Body of pancreas (tissue), 4 donors: ENCODE data around the gene PRKAB1. TPM values are rescaled to one million over a fixed set of nuclear protein-coding genes. Genes with fewer than 3 reads are reported as not detected.

Source experiments
- ATAC-seq: fragments of 150-250 bp; one replicate; pipeline ENCODE4 v1.9.1; 2016
- DNase-seq, 4 donors: peaks; one replicate each; pipeline ENCODE4 v3.0.0-alpha.2; 2019
- H3K27ac ChIP-seq, 4 donors: fragments of 200-600 bp; sonication (generic); 1 replicate in 3 of 4; 2 replicates in 1 of 4; pipeline versions ENCODE4 v1.5.1 to v1.6.1; 2016 to 2019; ENCODE audit warnings: mild to moderate bottlenecking in 1 of 4, mixed read lengths in 1 of 4, moderate library complexity in 1 of 4
- H3K27me3 ChIP-seq, 2 donors: fragments of 200-600 bp; sonication (generic); one replicate each; pipeline ENCODE4 v1.6.0; 2016; ENCODE audit warnings: mild to moderate bottlenecking in 1 of 2
- H3K36me3 ChIP-seq, 2 donors: fragments of 200-600 bp; sonication (generic); replicated peaks in 1 of 2; 2 replicates each; pipeline ENCODE4 v1.5.1; 2016; ENCODE audit warnings: low read depth in 2 of 2; ENCODE audit not compliant: insufficient read depth in 1 of 2
- H3K4me1 ChIP-seq: fragments of 200-600 bp; sonication (generic); one replicate; pipeline ENCODE4 v1.6.0; 2016
- H3K4me3 ChIP-seq, 2 donors: fragments of 200-600 bp; sonication (generic); 1 replicate in 1 of 2; 2 replicates in 1 of 2; pipeline ENCODE4 v1.5.1; 2016 to 2019
- H3K9me3 ChIP-seq, 3 donors: fragments of 200-600 bp; sonication (generic); 1 replicate in 2 of 3; 2 replicates in 1 of 3; pipeline ENCODE4 v1.5.1; 2016
- POLR2A ChIP-seq, 3 donors: fragments of 450-650 bp; IDR thresholded peaks; one replicate each; pipeline ENCODE4 v1.6.1; 2016; ENCODE audit warnings: antibody characterized with exemption in 3 of 3, mild to moderate bottlenecking in 2 of 3
- WGBS, 2 donors: methylation state at CpG; one replicate each; pipeline ENCODE4 v1.1.5; 2017; 5-methylcytosine and 5-hydroxymethylcytosine counted together
- intact Hi-C: fragments of 100-400 bp; cut with DNase I; formaldehyde crosslinking; loops from one replicate; pipeline ENCODE4 v1.15.1; 2023
- total RNA-seq, 2 donors: library from RNA; depleted of rRNA; stranded (reverse); fragments of >200 nt; gene quantifications; one replicate each; pipeline ENCODE4 v1.1.0, GENCODE V29; 2016
- TF ChIP-seq, protein P1 (sequence below), 7 experiments: fragments of 450-650 bp in 4 of 7; fragments of 200-600 bp in 3 of 7; sonication (generic) in 3 of 7; IDR thresholded peaks; one replicate each; pipeline ENCODE4 v1.5.1; 2016 to 2019; ENCODE audit warnings: antibody characterized with exemption in 7 of 7

Gene PRKAB1
- total RNA-seq, 2 donors from 2014 or later = 13.5 to 20.5 TPM

DNA sequence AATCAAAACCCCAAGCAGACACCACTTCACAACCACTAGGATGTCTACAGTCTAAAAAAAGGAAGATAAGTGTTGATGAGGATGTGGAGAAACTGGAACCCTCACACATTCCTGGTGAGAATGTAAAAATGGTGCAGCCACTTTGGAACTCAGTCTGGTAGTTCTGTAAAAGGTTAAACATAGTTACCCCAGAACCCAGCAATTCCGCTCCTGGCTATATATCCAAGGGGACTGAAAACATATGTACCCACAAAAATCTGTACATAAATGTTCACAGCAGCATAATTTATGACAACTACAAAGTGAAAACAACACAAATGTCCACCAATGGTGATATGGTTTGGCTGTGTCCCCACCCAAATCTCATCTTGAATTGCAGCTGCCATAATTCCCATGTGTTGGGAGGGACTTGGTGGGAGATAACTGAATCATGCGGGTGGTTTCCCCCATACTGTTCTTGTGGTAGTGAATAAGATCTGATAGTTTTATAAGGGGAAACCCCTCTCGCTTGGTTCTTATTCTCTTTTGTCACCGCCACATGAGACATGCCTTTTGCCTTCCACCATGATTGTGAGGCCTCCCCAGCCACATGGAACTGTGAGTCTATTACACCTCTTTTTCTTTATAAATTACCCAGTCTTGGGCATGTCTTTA is 46.8 kb downstream of the PRKAB1 start:
- 91 to 95% methylated on average over 4 of the region's 4 CpGs for WGBS, 2 donors
- intact Hi-C loops = no loop called here
- DNase-seq (no peak), ATAC-seq (no peak)
- H3K27me3 ChIP-seq = no peaks in the 10 kb centered on the region
- H3K27ac ChIP-seq = no peak overlapping the region
- peaks cover 16% of the 10 kb centered on the region for H3K4me1 ChIP-seq
- no peaks in the 10 kb centered on the region for H3K36me3 ChIP-seq
- H3K4me3 ChIP-seq = no peak overlapping the region
- TF ChIP-seq POLR2A (IDR thresholded peaks at IDR 0.05) = no peak
- TF ChIP-seq, protein P1, sequence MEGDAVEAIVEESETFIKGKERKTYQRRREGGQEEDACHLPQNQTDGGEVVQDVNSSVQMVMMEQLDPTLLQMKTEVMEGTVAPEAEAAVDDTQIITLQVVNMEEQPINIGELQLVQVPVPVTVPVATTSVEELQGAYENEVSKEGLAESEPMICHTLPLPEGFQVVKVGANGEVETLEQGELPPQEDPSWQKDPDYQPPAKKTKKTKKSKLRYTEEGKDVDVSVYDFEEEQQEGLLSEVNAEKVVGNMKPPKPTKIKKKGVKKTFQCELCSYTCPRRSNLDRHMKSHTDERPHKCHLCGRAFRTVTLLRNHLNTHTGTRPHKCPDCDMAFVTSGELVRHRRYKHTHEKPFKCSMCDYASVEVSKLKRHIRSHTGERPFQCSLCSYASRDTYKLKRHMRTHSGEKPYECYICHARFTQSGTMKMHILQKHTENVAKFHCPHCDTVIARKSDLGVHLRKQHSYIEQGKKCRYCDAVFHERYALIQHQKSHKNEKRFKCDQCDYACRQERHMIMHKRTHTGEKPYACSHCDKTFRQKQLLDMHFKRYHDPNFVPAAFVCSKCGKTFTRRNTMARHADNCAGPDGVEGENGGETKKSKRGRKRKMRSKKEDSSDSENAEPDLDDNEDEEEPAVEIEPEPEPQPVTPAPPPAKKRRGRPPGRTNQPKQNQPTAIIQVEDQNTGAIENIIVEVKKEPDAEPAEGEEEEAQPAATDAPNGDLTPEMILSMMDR (IDR thresholded peaks at IDR 0.05) = no peak
- H3K9me3 ChIP-seq = no peaks in the 10 kb centered on the region

DNA sequence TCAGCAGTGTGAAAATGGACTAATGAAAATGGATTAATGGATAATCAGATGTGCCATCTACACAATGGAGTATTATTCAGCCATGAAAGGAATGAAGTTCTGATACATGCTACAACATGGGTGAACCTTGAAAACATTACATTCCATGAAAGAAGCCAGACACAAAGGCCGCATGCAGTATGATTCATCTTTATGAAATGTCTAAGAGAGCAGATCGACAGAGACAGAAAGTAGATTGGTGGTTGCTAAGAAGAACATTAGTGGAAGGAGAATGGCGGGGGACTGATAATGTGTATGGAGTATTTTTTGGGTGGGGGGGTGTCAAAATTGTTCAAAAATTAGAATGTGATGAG is 47.3 kb downstream of the PRKAB1 start:
- Histone ChIP-seq H3K4me1 (peaks cover 16% of the 10 kb centered on the region), H3K36me3 (no peaks in the 10 kb centered on the region), H3K4me3 (no peak overlapping the region), H3K27me3 (no peaks in the 10 kb centered on the region), H3K9me3 (no peaks in the 10 kb centered on the region), H3K27ac (peak overlapping the region in 1 of 4 donors; percentile 76)
- intact Hi-C loops = no loop called here
- WGBS, 2 donors = 92 to 99% methylated on average over 3 of the region's 3 CpGs
- DNase-seq (no peak), ATAC-seq (no peak)
- TF ChIP-seq, protein P1 (IDR thresholded peaks at IDR 0.05) = no peak
- no peak for TF ChIP-seq POLR2A (IDR thresholded peaks at IDR 0.05)

DNA sequence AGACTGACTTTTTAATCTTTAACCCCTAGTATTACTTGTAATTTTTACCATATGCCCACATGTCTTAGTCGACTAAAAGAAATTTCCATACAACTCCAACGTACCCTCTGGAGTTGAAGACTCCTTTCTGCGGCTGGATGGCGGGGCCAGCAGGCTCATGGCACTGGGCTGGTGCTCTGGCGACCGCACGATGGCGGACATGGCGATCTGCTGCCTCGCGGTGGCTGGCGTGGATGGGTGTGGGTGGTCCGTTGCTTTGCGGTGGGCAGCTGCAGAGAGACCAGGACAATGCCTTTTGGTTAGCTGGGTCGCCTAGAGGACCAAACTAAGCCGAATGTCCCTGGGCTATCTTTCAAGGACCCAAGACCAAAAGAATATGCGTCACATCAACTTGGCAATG is 50.2 kb downstream of the PRKAB1 start:
- H3K27me3 ChIP-seq = no peaks in the 10 kb centered on the region
- WGBS, 2 donors = 97 to 98% methylated on average over 17 of the region's 17 CpGs
- peaks cover 16% of the 10 kb centered on the region for H3K4me1 ChIP-seq
- intact Hi-C loops = no loop called here
- TF ChIP-seq, protein P1 (IDR thresholded peaks at IDR 0.05) = no peak
- ATAC-seq = no peak
- no peak overlapping the region for H3K4me3 ChIP-seq
- H3K36me3 ChIP-seq = no peaks in the 10 kb centered on the region
- H3K27ac ChIP-seq = no peak overlapping the region
- DNase-seq = no peak
- no peaks in the 10 kb centered on the region for H3K9me3 ChIP-seq

DNA sequence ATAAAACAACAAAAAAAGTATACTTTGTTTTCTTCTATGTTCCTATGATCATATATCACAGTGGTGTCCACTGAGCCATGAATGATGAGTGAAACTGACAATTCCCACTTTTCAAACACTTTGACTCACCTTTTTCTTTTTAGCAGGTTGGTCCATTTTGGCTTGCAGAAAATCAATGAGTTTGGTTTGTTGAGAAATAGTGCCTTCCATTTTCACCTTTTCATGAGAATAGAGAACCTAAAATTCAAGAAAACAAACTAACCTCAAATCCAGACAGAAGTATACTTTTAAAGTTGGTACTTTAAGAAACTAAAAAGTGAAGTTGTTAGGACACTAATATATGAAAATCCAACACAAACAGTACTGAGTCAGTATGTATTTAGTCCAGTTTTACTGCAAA is 52.4 kb downstream of the PRKAB1 start:
- no peak overlapping the region for H3K4me3 ChIP-seq
- ATAC-seq (no peak), DNase-seq (no peak)
- no peaks in the 10 kb centered on the region for H3K27me3 ChIP-seq
- TF ChIP-seq POLR2A (IDR thresholded peaks at IDR 0.05) = no peak
- TF ChIP-seq, protein P1 (IDR thresholded peaks at IDR 0.05) = no peak
- H3K27ac ChIP-seq = no peak overlapping the region
- intact Hi-C loops = no loop called here
- H3K36me3 ChIP-seq = no peaks in the 10 kb centered on the region
- peaks cover 16% of the 10 kb centered on the region for H3K4me1 ChIP-seq
- no peaks in the 10 kb centered on the region for H3K9me3 ChIP-seq

DNA sequence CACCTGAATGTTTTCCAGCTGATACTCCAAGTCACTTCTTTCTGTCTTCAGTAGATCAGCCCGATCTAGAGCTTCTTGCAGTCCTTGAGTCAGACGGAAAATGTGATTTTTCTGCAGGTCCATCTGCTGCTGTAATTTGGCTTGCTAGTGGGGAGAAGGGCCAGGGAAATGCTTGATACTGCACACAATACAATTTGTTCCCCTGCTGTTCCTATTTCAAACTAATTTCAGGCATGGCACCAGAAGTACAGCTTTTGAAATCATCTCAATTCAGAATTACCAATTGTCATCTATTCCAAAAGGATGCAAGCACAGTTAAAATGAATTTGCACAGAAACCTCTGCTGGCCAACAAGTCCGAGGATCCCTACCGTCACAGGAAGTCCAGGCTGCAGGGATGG is 53.4 kb downstream of the PRKAB1 start:
- no peak for TF ChIP-seq POLR2A (IDR thresholded peaks at IDR 0.05)
- TF ChIP-seq, protein P1 (IDR thresholded peaks at IDR 0.05) = no peak
- 94 to 95% methylated on average over 4 of the region's 4 CpGs for WGBS, 2 donors

More for the DNA sequence above, 53.4 kb downstream of the PRKAB1 start:
- Histone ChIP-seq H3K27me3 (no peaks in the 10 kb centered on the region), H3K4me3 (no peak overlapping the region), H3K27ac (no peak overlapping the region), H3K4me1 (peaks cover 9% of the 10 kb centered on the region), H3K36me3 (no peaks in the 10 kb centered on the region), H3K9me3 (no peaks in the 10 kb centered on the region)
- intact Hi-C loops = no loop called here
- no peak for ATAC-seq
- no peak for DNase-seq
